Heart left ventricle (tissue), 16 donors: ENCODE data around the gene BCL2A1. TPM values are rescaled to one million over a fixed set of nuclear protein-coding genes. Genes with fewer than 3 reads are reported as not detected.
"Not testable (repeated sequence)": the region's sequence is repeated elsewhere in the genome, so short reads cannot be mapped to it uniquely, and the experiment has no call there.

ENCODE experiments used
- ATAC-seq, 4 donors: fragments of 200-7000 bp; cut with Tn5 transposase; one replicate each; pipeline ENCODE4 v1.9.1; 2020 to 2022; ENCODE audit warnings: moderate library complexity in 4 of 4, mild to moderate bottlenecking in 3 of 4, moderate number of reproducible peaks in 1 of 4
- DNase-seq, 5 donors: peaks; one replicate each; pipeline ENCODE4 v3.0.0-alpha.2; 2020
- H3K27ac ChIP-seq, 12 donors: fragments of 200-600 bp; sonication (generic) in 4 of 12; one replicate each; pipeline versions ENCODE4 v1.5.0 to v1.8.0; 2016 to 2022; ENCODE audit warnings: mild to moderate bottlenecking in 2 of 12
- H3K27me3 ChIP-seq, 9 donors: fragments of 200-600 bp; sonication (generic) in 2 of 9; one replicate each; pipeline versions ENCODE4 v1.5.1 to v1.8.0; 2016 to 2022; ENCODE audit warnings: mild to moderate bottlenecking in 3 of 9
- H3K36me3 ChIP-seq, 9 donors: fragments of 200-600 bp; sonication (generic) in 2 of 9; one replicate each; pipeline versions ENCODE4 v1.5.0 to v1.8.0; 2018 to 2022; ENCODE audit warnings: mild to moderate bottlenecking in 2 of 9
- H3K4me1 ChIP-seq, 12 donors: fragments of 200-600 bp; sonication (generic) in 4 of 12; one replicate each; pipeline versions ENCODE4 v1.5.0 to v1.8.0; 2016 to 2022; ENCODE audit warnings: mild to moderate bottlenecking in 3 of 12
- H3K4me3 ChIP-seq, 12 donors: fragments of 200-600 bp; sonication (generic) in 4 of 12; one replicate each; pipeline versions ENCODE4 v1.5.0 to v1.8.0; 2017 to 2022; ENCODE audit warnings: mild to moderate bottlenecking in 9 of 12, moderate library complexity in 4 of 12
- H3K9me3 ChIP-seq, 12 donors: fragments of 200-600 bp; sonication (generic) in 4 of 12; one replicate each; pipeline versions ENCODE4 v1.5.0 to v1.8.0; 2016 to 2022; ENCODE audit warnings: mild to moderate bottlenecking in 1 of 12
- POLR2A ChIP-seq, 2 donors: fragments of 450-650 bp; IDR thresholded peaks; one replicate each; pipeline ENCODE4 v1.6.1; 2017; ENCODE audit warnings: antibody characterized with exemption in 2 of 2, mild to moderate bottlenecking in 2 of 2, moderate library complexity in 2 of 2
- WGBS, 4 donors: extraction: QIAGEN DNeasy Blood & Tissue Kit in 2 of 4; methylation state at CpG; one replicate each; pipeline versions ENCODE4 v1.1.5 to v1.1.7; 2013 to 2018; 5-methylcytosine and 5-hydroxymethylcytosine counted together
- intact Hi-C, 10 donors: fragments of 100-400 bp; cut with DNase I; formaldehyde crosslinking; loops; one replicate each; pipeline versions ENCODE4 v1.11.1 to v1.14.2; 2022
- polyA plus RNA-seq, 2 donors: library from polyadenylated mRNA; stranded (reverse); fragments of 200-250 nt; gene quantifications; one replicate each; pipeline ENCODE4 v1.2.3, GENCODE V29; 2013
- total RNA-seq, 9 donors: library from RNA; depleted of rRNA in 2 of 9; stranded (reverse); fragments of >200 nt in 2 of 9; fragmentation: NEBNext Ultra II Directional in 3 of 9; extraction: Animal tissue kit (Norgen Biotek cat#: 25700) in 3 of 9; gene quantifications; one replicate each; pipeline versions ENCODE4 v1.1.0 to v1.2.4, GENCODE V29; 2016 to 2023
- TF ChIP-seq, protein P1 (sequence below), 12 donors: fragments of 200-600 bp; sonication (generic) in 4 of 12; IDR thresholded peaks; one replicate each; pipeline versions ENCODE4 v1.5.0 to v1.8.0; 2018 to 2022; ENCODE audit warnings: antibody characterized with exemption in 12 of 12, mild to moderate bottlenecking in 5 of 12
- donor health status: ischemic (EF 13 %, LVEDD 7.1; RV severe dilation, severe dysfunction).
- donor health status: healthy with polysubstance abuse.
- donor health status: DM: no; HTN: yes; CAD: no.
- donor health status: DM: no; HTN: no; CAD: no.
- donor health status: ischemic (EF 25% LVEDD 6.9; RV normal size, moderate dysfunction).
- donor health status: ischemic (EF 25% LVEDD 5.7; RV mildly dilated, moderate dysfunction).
- donor health status: healthy.
- donor health status: DM: yes; HTN: yes; CAD: no.
- donor health status: ischemic (EF 35%, LVEDD 5.7; RV mildly dilated, moderate dysfunction).
- donor health status: nonischemic (EF 11% LVEDD 7.7; RV severe dilation, severe dysfunction).
- donor health status: DM: yes; HTN: yes; CAD: no.
- donor health status: PGD.
- donor health status: ischemic (EF 29% LVEDD 5.4; RV normal size, mild dysfunction).
- donor health status: nonischemic (EF 23%, LVEDD 6.1; RV moderate dilation, normal function).

BCL2A1 gene
- total and polyA plus RNA-seq, 11 donors: 0.23 to 28.6 (median 0.99) TPM; not detected in 1

DNA sequence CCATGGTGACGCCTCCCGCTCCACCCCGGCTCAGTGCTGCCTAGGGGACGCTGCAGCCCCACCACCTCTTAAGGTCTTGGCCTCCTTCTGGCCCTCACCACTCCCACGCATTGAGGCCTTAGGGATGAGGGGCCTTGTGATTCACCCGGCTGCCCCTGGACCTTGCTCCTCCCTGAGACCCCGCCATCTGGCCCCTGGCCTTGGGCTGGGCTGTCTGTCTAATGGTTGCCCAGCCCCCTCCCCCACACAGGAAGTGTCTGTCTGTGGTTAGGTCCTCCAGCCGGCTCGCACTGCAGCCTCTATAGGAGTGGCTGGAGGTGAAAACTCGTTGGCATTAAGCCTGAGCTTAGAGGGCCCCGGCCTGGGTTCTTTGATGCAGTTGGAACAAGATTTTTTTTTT, 52.7 kb downstream of the BCL2A1 start:
- ATAC-seq (no peak), DNase-seq (no peak)
- intact Hi-C loops: loop anchor here in 1 of 10 donors (5.0 kb wide), 1 partner anchor 234 kb away; the partner anchor contains the start of gene FAH
- Histone ChIP-seq H3K36me3 (peaks cover 0 to 28% (median 0%) of the 10 kb centered on the region in 9 donors), H3K27me3 (no peaks in the 10 kb centered on the region), H3K27ac (no peak overlapping the region), H3K9me3 (peaks cover 0 to 86% (median 69%) of the 10 kb centered on the region in 12 donors), H3K4me1 (peaks cover 0 to 12% (median 0%) of the 10 kb centered on the region in 12 donors), H3K4me3 (no peak overlapping the region)
- TF ChIP-seq POLR2A (IDR thresholded peaks at IDR 0.05): no peak
- TF ChIP-seq, protein P1, sequence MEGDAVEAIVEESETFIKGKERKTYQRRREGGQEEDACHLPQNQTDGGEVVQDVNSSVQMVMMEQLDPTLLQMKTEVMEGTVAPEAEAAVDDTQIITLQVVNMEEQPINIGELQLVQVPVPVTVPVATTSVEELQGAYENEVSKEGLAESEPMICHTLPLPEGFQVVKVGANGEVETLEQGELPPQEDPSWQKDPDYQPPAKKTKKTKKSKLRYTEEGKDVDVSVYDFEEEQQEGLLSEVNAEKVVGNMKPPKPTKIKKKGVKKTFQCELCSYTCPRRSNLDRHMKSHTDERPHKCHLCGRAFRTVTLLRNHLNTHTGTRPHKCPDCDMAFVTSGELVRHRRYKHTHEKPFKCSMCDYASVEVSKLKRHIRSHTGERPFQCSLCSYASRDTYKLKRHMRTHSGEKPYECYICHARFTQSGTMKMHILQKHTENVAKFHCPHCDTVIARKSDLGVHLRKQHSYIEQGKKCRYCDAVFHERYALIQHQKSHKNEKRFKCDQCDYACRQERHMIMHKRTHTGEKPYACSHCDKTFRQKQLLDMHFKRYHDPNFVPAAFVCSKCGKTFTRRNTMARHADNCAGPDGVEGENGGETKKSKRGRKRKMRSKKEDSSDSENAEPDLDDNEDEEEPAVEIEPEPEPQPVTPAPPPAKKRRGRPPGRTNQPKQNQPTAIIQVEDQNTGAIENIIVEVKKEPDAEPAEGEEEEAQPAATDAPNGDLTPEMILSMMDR (IDR thresholded peaks at IDR 0.05): no peak
- 93 to 97% (median 95%) methylated on average over 11 of the region's 11 CpGs for WGBS, 4 donors

DNA sequence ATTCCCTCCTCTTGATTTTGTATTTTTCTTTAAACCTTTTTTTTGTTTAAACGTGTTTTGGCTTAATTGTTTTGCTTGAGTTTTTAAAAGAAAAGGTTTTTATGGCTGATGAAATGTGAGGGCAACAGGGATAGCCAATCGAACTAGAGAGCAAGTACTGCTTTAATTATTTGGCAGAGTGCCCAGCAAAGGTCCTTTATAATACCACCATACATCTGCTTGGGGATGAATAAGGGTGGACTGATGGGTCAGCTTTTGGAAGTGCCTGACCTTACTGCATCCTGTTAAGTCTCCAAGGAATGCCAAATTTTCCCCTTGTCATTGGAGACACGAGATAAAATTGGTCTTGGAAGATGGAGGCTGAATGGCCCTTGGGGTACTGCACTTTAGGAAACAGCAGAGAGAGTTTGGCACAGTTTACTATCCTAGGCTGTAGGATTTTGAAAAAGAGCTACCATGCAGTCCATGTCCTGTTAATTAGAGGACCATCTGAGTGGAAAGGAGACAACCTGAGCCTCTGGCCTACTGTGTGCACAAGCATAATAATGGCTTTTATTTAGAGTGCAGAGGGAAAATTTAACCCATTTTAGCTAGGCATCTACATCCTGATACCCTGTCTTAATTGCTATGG, 54.4 kb downstream of the BCL2A1 start:
- ATAC-seq: no peak
- peaks cover 0 to 31% (median 0%) of the 10 kb centered on the region in 9 donors for H3K36me3 ChIP-seq
- intact Hi-C loops: loop anchor here in 1 of 10 donors (5.0 kb wide), 1 partner anchor 236 kb away; the partner anchor contains the start of gene FAH
- DNase-seq: no peak
- H3K9me3 ChIP-seq: peaks cover 0 to 86% (median 67%) of the 10 kb centered on the region in 12 donors
- TF ChIP-seq, protein P1 (IDR thresholded peaks at IDR 0.05): no peak
- no peak for TF ChIP-seq POLR2A (IDR thresholded peaks at IDR 0.05)
- H3K4me3 ChIP-seq: no peak overlapping the region
- no peaks in the 10 kb centered on the region for H3K27me3 ChIP-seq
- H3K4me1 ChIP-seq: no peaks in the 10 kb centered on the region
- WGBS, 4 donors: 58 to 79% (median 64%) methylated on average over 3 of the region's 3 CpGs
- no peak overlapping the region for H3K27ac ChIP-seq

DNA sequence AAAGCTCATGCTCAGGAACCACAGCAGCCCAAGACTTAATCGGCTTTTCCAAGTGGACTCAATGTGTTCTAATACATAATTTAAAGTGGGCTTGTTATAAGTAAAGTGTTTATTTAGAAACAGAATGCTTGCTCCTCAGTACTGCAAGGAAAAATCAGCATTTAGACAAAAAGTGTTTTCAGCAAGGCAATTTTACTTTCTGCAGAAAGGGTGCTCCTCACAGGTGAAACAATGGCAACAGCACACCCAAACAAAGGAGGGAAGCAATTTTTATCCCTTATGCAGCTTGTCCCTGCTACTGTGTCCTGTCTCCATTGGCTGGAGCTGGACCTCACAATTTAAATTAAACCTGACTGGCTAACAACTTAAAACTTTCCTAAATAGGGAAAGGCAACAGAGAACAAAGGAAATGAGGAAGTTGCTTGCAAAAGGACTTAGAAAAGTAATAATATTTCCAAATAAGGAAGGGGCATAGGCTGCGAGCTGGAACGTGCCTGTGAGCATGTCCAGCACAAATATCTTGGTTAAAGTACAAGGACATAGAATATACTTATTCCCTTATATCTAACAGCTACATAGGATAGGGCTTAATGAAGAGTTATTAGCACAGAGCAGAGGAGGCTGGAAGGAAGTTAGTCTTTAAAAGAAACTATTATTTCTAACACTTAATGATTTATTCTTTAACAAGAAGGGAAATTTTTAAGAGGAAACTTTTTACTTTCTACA, 55.1 kb downstream of the BCL2A1 start:
- WGBS, 4 donors: 88 to 96% (median 92%) methylated on average over 3 of the region's 3 CpGs
- DNase-seq, H3K4me3 ChIP-seq, H3K4me1 ChIP-seq, ATAC-seq, H3K27ac ChIP-seq, H3K27me3 ChIP-seq: not testable (repeated sequence)
- intact Hi-C loops: loop anchor here in 1 of 10 donors (5.0 kb wide), 1 partner anchor 236 kb away; the partner anchor contains the start of gene FAH
- peaks cover 0 to 80% (median 61%) of the 10 kb centered on the region in 12 donors for H3K9me3 ChIP-seq
- H3K36me3 ChIP-seq: peaks cover 0 to 26% (median 0%) of the 10 kb centered on the region in 9 donors

DNA sequence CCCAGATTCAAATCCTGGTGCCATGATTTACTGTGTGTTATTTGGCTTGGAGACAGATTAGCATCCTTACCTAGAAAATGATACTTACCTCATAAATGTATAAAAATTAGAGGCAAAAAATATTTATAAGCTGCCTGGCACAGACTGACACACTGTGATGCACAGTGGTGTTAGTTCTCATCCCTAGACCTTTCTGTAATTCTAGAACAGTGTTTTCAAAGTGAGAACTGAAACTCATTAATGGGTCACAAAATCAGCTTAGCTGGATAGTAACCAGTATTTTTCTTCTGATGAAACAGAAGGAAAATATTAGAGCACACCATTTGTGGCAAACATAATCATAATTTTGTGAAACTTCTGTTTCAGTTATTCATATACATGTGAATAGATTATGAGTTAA, 56.3 kb downstream of the BCL2A1 start:
- H3K36me3 ChIP-seq: peaks cover 0 to 17% (median 0%) of the 10 kb centered on the region in 9 donors
- ATAC-seq (no peak), DNase-seq (no peak)
- no peak for TF ChIP-seq POLR2A (IDR thresholded peaks at IDR 0.05)
- TF ChIP-seq, protein P1 (IDR thresholded peaks at IDR 0.05): no peak
- H3K27ac ChIP-seq: no peak overlapping the region
- intact Hi-C loops: loop anchor here in 1 of 10 donors (5.0 kb wide), 1 partner anchor 238 kb away; the partner anchor contains the start of gene FAH
- H3K4me3 ChIP-seq: no peak overlapping the region
- no peaks in the 10 kb centered on the region for H3K4me1 ChIP-seq
- peaks cover 0 to 68% (median 49%) of the 10 kb centered on the region in 12 donors for H3K9me3 ChIP-seq
- no peaks in the 10 kb centered on the region for H3K27me3 ChIP-seq

Other genes starting within 250 kb of the BCL2A1 start
- 10 to 100 TPM in 6 of 9 donors, 1 to 10 TPM in 3; 5.7 to 24.1 (median 13.2) TPM for gene MTHFS, start 74.2 kb downstream of the BCL2A1 start, total RNA-seq
- gene MTHFS, start 74.2 kb downstream of the BCL2A1 start, polyA plus RNA-seq: 10 to 100 TPM; 35.7 to 45.5 TPM
- 100 to 1,000 TPM in 2 of 9 donors, 10 to 100 TPM in 7; 67.4 to 105 (median 79.9) TPM for gene ZFAND6, start 88.5 kb upstream of the BCL2A1 start, total RNA-seq
- gene ZFAND6, start 88.5 kb upstream of the BCL2A1 start, polyA plus RNA-seq: 10 to 100 TPM; 43.4 to 98.7 TPM
- gene FAH, start 181.8 kb upstream of the BCL2A1 start, total RNA-seq: 10 to 100 TPM; 16.8 to 48.9 (median 26.0) TPM
- 10 to 100 TPM; 12.4 to 20.0 TPM for gene FAH, start 181.8 kb upstream of the BCL2A1 start, polyA plus RNA-seq